PC-3 (cell line): ENCODE data around the gene ATP2A1. TPM values are rescaled to one million over a fixed set of nuclear protein-coding genes. Genes with fewer than 3 reads are reported as not detected.
"Not testable (repeated sequence)": the region's sequence is repeated elsewhere in the genome, so short reads cannot be mapped to it uniquely, and the experiment has no call there.

ENCODE experiments used
- ATAC-seq: fragments of 200-7000 bp; cut with Tn5 transposase; 2 replicates; pipeline ENCODE4 v1.9.1; 2020; ENCODE audit warnings: mild to moderate bottlenecking, moderate library complexity
- BruUV-seq: library from RNA; stranded (reverse); fragments of 400-500 nt; replicated peaks from 2 replicates; lab custom pipeline; 2021; lab: Mats Ljungman, UMichigan
- CTCF ChIA-PET: fragments of 300-600 bp; sonication (Branson Sonifier 250); formaldehyde crosslinking; loops from one replicate; lab custom pipeline; 2022; ENCODE audit warnings: antibody characterized with exemption; lab: Charles Lee
- POLR2A ChIA-PET: fragments of 300-600 bp; sonication (Branson Sonifier 250); formaldehyde crosslinking; loops from one replicate; lab custom pipeline; 2022; ENCODE audit warnings: antibody characterized with exemption; ENCODE audit not compliant: unreplicated experiment; lab: Charles Lee
- DNase-seq: peaks from one replicate; pipeline ENCODE4 v3.0.0-alpha.2; 2015
- H2AFZ ChIP-seq: fragments of 300-600 bp; sonication (generic); 2 replicates; pipeline ENCODE4 v1.6.0; 2016; ENCODE audit warnings: antibody characterized with exemption, low read length
- H3F3A ChIP-seq: fragments of 300-600 bp; sonication (generic); one replicate; pipeline ENCODE4 v1.6.0; 2017; ENCODE audit warnings: antibody characterized with exemption, low read length, control low read depth, mild to moderate bottlenecking; ENCODE audit not compliant: unreplicated experiment
- H3K27ac ChIP-seq: fragments of 300-600 bp; sonication (generic); 2 replicates; pipeline ENCODE4 v1.5.1; 2016; ENCODE audit warnings: mild to moderate bottlenecking, low read length
- H3K27me3 ChIP-seq: fragments of 300-600 bp; sonication (generic); 2 replicates; pipeline ENCODE4 v1.6.1; 2016; ENCODE audit warnings: low read length, mixed read lengths
- H3K36me3 ChIP-seq: fragments of 300-600 bp; sonication (generic); 2 replicates; pipeline ENCODE4 v1.6.1; 2016; ENCODE audit warnings: low read depth, mixed run types, low read length, mixed read lengths
- H3K4me1 ChIP-seq: fragments of 300-600 bp; sonication (generic); 2 replicates; pipeline ENCODE4 v1.5.1; 2016; ENCODE audit warnings: low read length; ENCODE audit not compliant: insufficient read depth
- H3K4me2 ChIP-seq: fragments of 300-600 bp; sonication (generic); 2 replicates; pipeline ENCODE4 v1.6.0; 2016; ENCODE audit warnings: low read length
- H3K4me3 ChIP-seq: fragments of 300-600 bp; sonication (generic); 2 replicates; pipeline ENCODE4 v1.5.1; 2016; ENCODE audit warnings: mild to moderate bottlenecking, low read length, mixed read lengths
- H3K79me2 ChIP-seq: fragments of 300-600 bp; sonication (generic); 2 replicates; pipeline ENCODE4 v1.6.1; 2017; ENCODE audit warnings: low read length, mixed read lengths
- H3K9ac ChIP-seq: fragments of 300-600 bp; sonication (generic); 2 replicates; pipeline ENCODE4 v1.6.0; 2016; ENCODE audit warnings: mild to moderate bottlenecking, low read length
- H3K9me2 ChIP-seq: fragments of 300-600 bp; sonication (generic); replicated peaks from 2 replicates; pipeline ENCODE4 v1.6.1; 2016; ENCODE audit warnings: mixed run types, low read length, mixed read lengths
- H3K9me3 ChIP-seq: fragments of 300-600 bp; sonication (generic); 2 replicates; pipeline ENCODE4 v1.6.1; 2016; ENCODE audit warnings: low read length, mixed read lengths
- H4K20me1 ChIP-seq: fragments of 300-600 bp; sonication (generic); 2 replicates; pipeline ENCODE4 v1.6.1; 2016; ENCODE audit warnings: low read length, mixed read lengths
- EZH2 ChIP-seq: fragments of 300-600 bp; sonication (generic); IDR thresholded peaks from one replicate; pipeline ENCODE4 v1.6.1; 2017; ENCODE audit warnings: antibody characterized with exemption, mild to moderate bottlenecking, low read length; ENCODE audit not compliant: unreplicated experiment
- EZH2phosphoT487 ChIP-seq: fragments of 300-600 bp; sonication (generic); IDR thresholded peaks from 2 replicates; pipeline ENCODE4 v1.6.1; 2018; ENCODE audit warnings: mild to moderate bottlenecking, antibody characterized with exemption, low read length, borderline replicate concordance
- intact Hi-C: fragments of 100-400 bp; cut with micrococcal nuclease; formaldehyde crosslinking; loops from 2 replicates; pipeline ENCODE4 v1.9.0; 2023
- total RNA-seq: library from RNA; depleted of rRNA; stranded (reverse); fragments of >200 nt; gene quantifications from 2 replicates; pipeline ENCODE4 v1.2.3, GENCODE V29; 2014
- TF ChIP-seq, protein P1 (sequence below): fragments of 300-600 bp; sonication (generic); conservative IDR thresholded peaks from 2 replicates; pipeline ENCODE4 v1.5.1; 2017; ENCODE audit warnings: antibody characterized with exemption, low read depth, mild to moderate bottlenecking, low read length

The ATP2A1 gene
- total RNA-seq, 1 experiment from 2014 or later: 0.87 TPM

DNA sequence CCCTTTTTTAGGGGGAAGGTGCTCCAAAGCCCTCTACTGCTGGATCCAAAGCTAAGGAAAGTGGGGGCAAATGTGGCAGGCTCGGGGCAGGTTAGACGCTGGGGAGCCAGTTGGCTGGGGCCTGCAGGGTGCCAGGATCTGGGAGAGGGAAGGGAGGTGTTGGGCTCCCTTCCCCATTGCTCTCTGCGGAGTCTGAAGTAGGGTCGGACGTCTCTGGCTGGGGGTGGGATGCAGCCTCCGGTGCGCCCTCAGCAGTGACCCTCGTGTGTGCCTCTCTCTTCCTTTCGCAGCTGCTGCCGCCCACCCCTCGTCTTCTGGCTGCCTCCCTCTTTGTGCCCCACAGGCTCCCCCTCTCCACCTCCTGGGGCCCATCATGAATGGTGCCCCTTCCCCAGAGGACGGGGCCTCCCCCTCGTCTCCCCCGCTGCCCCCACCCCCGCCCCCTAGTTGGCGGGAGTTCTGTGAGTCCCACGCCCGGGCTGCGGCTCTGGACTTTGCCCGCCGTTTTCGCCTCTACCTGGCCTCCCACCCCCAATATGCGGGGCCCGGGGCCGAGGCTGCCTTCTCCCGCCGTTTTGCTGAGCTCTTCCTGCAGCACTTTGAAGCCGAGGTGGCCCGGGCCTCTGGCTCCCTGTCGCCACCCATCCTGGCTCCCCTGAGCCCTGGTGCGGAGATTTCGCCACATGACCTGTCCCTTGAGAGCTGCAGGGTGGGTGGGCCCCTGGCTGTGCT lies 12.4 kb upstream of the ATP2A1 start:
- TF ChIP-seq, protein P1, sequence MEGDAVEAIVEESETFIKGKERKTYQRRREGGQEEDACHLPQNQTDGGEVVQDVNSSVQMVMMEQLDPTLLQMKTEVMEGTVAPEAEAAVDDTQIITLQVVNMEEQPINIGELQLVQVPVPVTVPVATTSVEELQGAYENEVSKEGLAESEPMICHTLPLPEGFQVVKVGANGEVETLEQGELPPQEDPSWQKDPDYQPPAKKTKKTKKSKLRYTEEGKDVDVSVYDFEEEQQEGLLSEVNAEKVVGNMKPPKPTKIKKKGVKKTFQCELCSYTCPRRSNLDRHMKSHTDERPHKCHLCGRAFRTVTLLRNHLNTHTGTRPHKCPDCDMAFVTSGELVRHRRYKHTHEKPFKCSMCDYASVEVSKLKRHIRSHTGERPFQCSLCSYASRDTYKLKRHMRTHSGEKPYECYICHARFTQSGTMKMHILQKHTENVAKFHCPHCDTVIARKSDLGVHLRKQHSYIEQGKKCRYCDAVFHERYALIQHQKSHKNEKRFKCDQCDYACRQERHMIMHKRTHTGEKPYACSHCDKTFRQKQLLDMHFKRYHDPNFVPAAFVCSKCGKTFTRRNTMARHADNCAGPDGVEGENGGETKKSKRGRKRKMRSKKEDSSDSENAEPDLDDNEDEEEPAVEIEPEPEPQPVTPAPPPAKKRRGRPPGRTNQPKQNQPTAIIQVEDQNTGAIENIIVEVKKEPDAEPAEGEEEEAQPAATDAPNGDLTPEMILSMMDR: no peak
- no peak for TF ChIP-seq EZH2phosphoT487
- TF ChIP-seq EZH2: no peak
- no peak for DNase-seq
- Histone ChIP-seq H3K9me3 (no peaks in the 10 kb centered on the region), H3K27ac (no peak overlapping the region), H4K20me1 (no peaks in the 10 kb centered on the region), H3K4me2 (no peak overlapping the region), H2AFZ (no peak overlapping the region), H3K4me1 (peaks cover 14% of the 10 kb centered on the region), H3K79me2 (peaks cover 40% of the 10 kb centered on the region), H3F3A (no peaks in the 10 kb centered on the region), H3K9me2 (no peaks in the 10 kb centered on the region), H3K27me3 (no peaks in the 10 kb centered on the region), H3K4me3 (no peak overlapping the region), H3K9ac (no peak overlapping the region), H3K36me3 (peaks cover 16% of the 10 kb centered on the region; the same call in 1 of the 2 replicates)
- no TSS peak for BruUV-seq
- intact Hi-C loops: no loop called here
- ChIA-PET POLR2A (no interaction called here), CTCF (no interaction called here)
- ATAC-seq: no peak

DNA sequence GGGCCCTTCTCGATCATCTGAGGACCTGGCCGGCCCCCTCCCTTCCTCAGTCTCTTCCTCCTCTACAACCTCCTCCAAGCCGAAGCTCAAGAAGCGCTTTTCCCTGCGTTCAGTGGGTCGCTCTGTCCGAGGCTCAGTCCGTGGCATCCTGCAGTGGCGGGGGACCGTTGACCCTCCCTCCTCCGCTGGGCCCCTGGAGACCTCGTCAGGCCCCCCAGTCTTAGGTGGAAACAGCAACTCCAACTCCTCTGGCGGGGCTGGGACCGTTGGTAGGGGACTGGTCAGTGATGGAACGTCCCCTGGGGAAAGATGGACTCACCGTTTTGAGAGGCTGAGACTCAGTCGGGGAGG lies 11.9 kb upstream of the ATP2A1 start:
- peaks cover 16% of the 10 kb centered on the region; the same call in 1 of the 2 replicates for H3K36me3 ChIP-seq
- ATAC-seq (no peak), DNase-seq (no peak)
- no peaks in the 10 kb centered on the region for H3K27me3 ChIP-seq
- no peak for TF ChIP-seq EZH2
- no peak for TF ChIP-seq EZH2phosphoT487
- TF ChIP-seq, protein P1: no peak
- no peak overlapping the region for H3K9ac ChIP-seq
- no peaks in the 10 kb centered on the region for H3K9me2 ChIP-seq
- no peak overlapping the region for H3K4me2 ChIP-seq
- H2AFZ ChIP-seq: no peak overlapping the region
- H4K20me1 ChIP-seq: no peaks in the 10 kb centered on the region
- BruUV-seq: no TSS peak
- ChIA-PET CTCF (no interaction called here), POLR2A (no interaction called here)
- intact Hi-C loops: no loop called here
- no peaks in the 10 kb centered on the region for H3F3A ChIP-seq
- H3K4me3 ChIP-seq: no peak overlapping the region
- H3K4me1 ChIP-seq: peaks cover 14% of the 10 kb centered on the region
- H3K27ac ChIP-seq: no peak overlapping the region
- H3K79me2 ChIP-seq: peaks cover 40% of the 10 kb centered on the region
- no peaks in the 10 kb centered on the region for H3K9me3 ChIP-seq

DNA sequence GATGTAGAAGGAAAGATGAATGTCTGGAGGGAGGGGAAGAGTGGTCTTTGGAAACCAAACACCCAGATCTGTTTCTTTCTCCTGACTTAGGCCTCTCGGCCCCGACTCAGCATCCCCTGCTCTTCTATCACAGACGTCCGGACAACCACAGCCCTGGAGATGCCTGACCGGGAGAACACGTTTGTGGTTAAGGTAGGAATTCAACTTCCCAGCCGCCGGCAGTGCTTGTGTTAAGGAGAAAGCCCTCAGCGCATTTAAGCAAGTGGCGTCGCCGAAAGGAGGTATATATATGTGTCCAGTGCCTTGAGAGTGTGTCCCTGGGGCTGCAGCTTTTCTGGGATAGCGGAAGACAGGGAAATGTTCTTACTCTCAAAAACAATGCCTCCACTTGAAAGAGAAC lies 11.0 kb upstream of the ATP2A1 start:
- H3F3A ChIP-seq: no peaks in the 10 kb centered on the region
- intact Hi-C loops: no loop called here

DNA sequence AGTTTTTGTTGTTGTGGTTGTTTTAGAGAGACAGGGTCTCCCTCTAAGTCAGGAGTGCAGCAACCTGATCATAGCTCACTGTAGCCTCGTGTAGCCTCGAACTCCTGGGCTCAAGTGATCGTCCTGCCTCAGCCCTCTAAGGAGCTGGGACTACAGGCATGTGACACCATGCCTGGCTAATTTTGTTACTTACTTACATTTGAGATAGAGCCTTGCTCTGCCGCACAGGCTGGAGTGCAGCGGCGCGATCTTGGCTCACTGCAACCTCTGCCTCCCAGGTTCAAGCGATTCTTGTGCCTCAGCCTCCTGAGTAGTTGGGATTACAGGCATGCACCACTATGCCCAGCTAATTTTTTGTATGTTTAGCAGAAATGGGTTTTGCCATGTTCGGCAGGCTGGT lies 10.6 kb upstream of the ATP2A1 start:
- Histone ChIP-seq H3K79me2 (peaks cover 30% of the 10 kb centered on the region), H3K36me3 (peaks cover 16% of the 10 kb centered on the region; the same call in 1 of the 2 replicates)
- CTCF ChIA-PET, BruUV-seq, H3K9ac ChIP-seq, H3K27ac ChIP-seq, H3K4me2 ChIP-seq, POLR2A ChIA-PET, H2AFZ ChIP-seq, H3K9me3 ChIP-seq, intact Hi-C loops, H3K9me2 ChIP-seq, H4K20me1 ChIP-seq, H3K4me1 ChIP-seq, H3F3A ChIP-seq, H3K4me3 ChIP-seq, ATAC-seq, H3K27me3 ChIP-seq, DNase-seq: not testable (repeated sequence)

More for the DNA sequence above, 11.0 kb upstream of the ATP2A1 start:
- CTCF ChIA-PET: no interaction called here
- no peak overlapping the region for H2AFZ ChIP-seq
- no peaks in the 10 kb centered on the region for H3K9me2 ChIP-seq
- TF ChIP-seq, protein P1: no peak
- TF ChIP-seq EZH2: no peak
- no peak for TF ChIP-seq EZH2phosphoT487
- H3K79me2 ChIP-seq: peaks cover 34% of the 10 kb centered on the region
- POLR2A ChIA-PET: no interaction called here
- peaks cover 16% of the 10 kb centered on the region; the same call in 1 of the 2 replicates for H3K36me3 ChIP-seq
- H3K27me3 ChIP-seq: no peaks in the 10 kb centered on the region
- H3K4me1 ChIP-seq: peaks cover 10% of the 10 kb centered on the region
- no peak overlapping the region for H3K27ac ChIP-seq
- H3K4me2 ChIP-seq: no peak overlapping the region
- H3K9me3 ChIP-seq: no peaks in the 10 kb centered on the region
- no peak overlapping the region for H3K4me3 ChIP-seq
- DNase-seq (no peak), ATAC-seq (no peak)
- no TSS peak for BruUV-seq
- H3K9ac ChIP-seq: no peak overlapping the region
- no peaks in the 10 kb centered on the region for H4K20me1 ChIP-seq
